Panc1 (cell line): Measurements from ENCODE around the gene KRT75. TPM values are rescaled to one million over a fixed set of nuclear protein-coding genes. Genes with fewer than 3 reads are reported as not detected.
A peak's percentile ranks its signal among the peaks of the same experiment; 100 is the strongest.

Experiments
- ATAC-seq: fragments of 200-7000 bp; cut with Tn5 transposase; 2 replicates; pipeline ENCODE4 v1.9.1; 2020; ENCODE audit warnings: mild to moderate bottlenecking, moderate library complexity
- Bru-seq: library from RNA; stranded (reverse); fragments of 400-500 nt; gene quantifications from one replicate; lab custom pipeline; 2021; lab: Mats Ljungman, UMichigan
- BruChase-seq, 2 experiments: library from RNA; stranded (reverse); fragments of 400-500 nt; gene quantifications; one replicate each; lab custom pipeline; 2021; lab: Mats Ljungman, UMichigan
- BruUV-seq: library from RNA; stranded (reverse); fragments of 400-500 nt; replicated peaks from 2 replicates; lab custom pipeline; 2021; lab: Mats Ljungman, UMichigan
- CTCF ChIA-PET: fragments of 300-600 bp; sonication (Branson Sonifier 250); formaldehyde crosslinking; loops from one replicate; lab custom pipeline; 2022; ENCODE audit warnings: antibody characterized with exemption; lab: Charles Lee
- POLR2A ChIA-PET: fragments of 300-600 bp; sonication (Branson Sonifier 250); formaldehyde crosslinking; loops from one replicate; lab custom pipeline; 2022; ENCODE audit warnings: antibody characterized with exemption; lab: Charles Lee
- DNase-seq: peaks from one replicate; pipeline ENCODE4 v3.0.0-alpha.2; 2010; ENCODE audit warnings: low read depth, low spot score
- H3K27ac ChIP-seq: 2 replicates; pipeline ENCODE4 v1.5.1; 2011; ENCODE audit warnings: mild to moderate bottlenecking, low read length, inconsistent platforms
- H3K27me3 ChIP-seq: fragments of 200-500 bp; sonication (Bioruptor generic); 2 replicates; pipeline ENCODE4 v1.6.0; 2014; ENCODE audit warnings: low read length, inconsistent platforms; ENCODE audit not compliant: control insufficient read depth, insufficient read depth
- H3K36me3 ChIP-seq: fragments of 200-500 bp; sonication (Bioruptor generic); 2 replicates; pipeline ENCODE4 v1.5.1; 2014; ENCODE audit warnings: inconsistent platforms, mild to moderate bottlenecking, low read length, moderate library complexity; ENCODE audit not compliant: control insufficient read depth, insufficient read depth
- H3K4me1 ChIP-seq: 2 replicates; pipeline ENCODE4 v1.5.1; 2011; ENCODE audit warnings: inconsistent platforms, mild to moderate bottlenecking, low read length, moderate library complexity; ENCODE audit not compliant: control insufficient read depth, insufficient read depth
- H3K4me3 ChIP-seq, 2 experiments: 2 replicates each; pipeline ENCODE4 v1.5.1; 2011 to 2012; ENCODE audit warnings: low read depth in 2 of 2, low read length in 2 of 2, mild to moderate bottlenecking in 2 of 2, inconsistent platforms in 1 of 2, moderate library complexity in 1 of 2
- H3K9me3 ChIP-seq: fragments of 200-500 bp; sonication (Bioruptor generic); 2 replicates; pipeline ENCODE4 v1.5.1; 2014; ENCODE audit warnings: low read depth, mild to moderate bottlenecking, inconsistent platforms, low read length, moderate library complexity; ENCODE audit not compliant: control insufficient read depth, insufficient read depth
- POLR2AphosphoS5 ChIP-seq: IDR thresholded peaks from 2 replicates; pipeline ENCODE4 v1.6.1; 2012; ENCODE audit warnings: mild to moderate bottlenecking, low read depth, low read length, moderate library complexity
- REST ChIP-seq, 2 experiments: IDR thresholded peaks; 2 replicates each; pipeline ENCODE4 v1.6.1; 2011 to 2012; ENCODE audit warnings: low read depth in 2 of 2, control low read depth in 1 of 2, low read length in 1 of 2, mild to moderate bottlenecking in 1 of 2, moderate library complexity in 1 of 2; ENCODE audit not compliant: insufficient read depth in 1 of 2
- SIN3A ChIP-seq: IDR thresholded peaks from 2 replicates; pipeline ENCODE4 v1.6.1; 2012; ENCODE audit warnings: low read depth, mild to moderate bottlenecking, low read length, moderate library complexity, borderline replicate concordance; ENCODE audit not compliant: insufficient read depth
- TCF7L2 ChIP-seq: IDR thresholded peaks from 2 replicates; pipeline ENCODE4 v1.6.1; 2011; ENCODE audit warnings: mild to moderate bottlenecking, low read depth, low read length, inconsistent platforms
- in situ Hi-C: cut with HindIII; loops from 2 replicates; pipeline ENCODE4 v1.10.0; 2016; ENCODE audit warnings: low sequenced_read_pairs, low pct_unique_long_range_greater_than_20kb
- intact Hi-C: fragments of 100-400 bp; cut with micrococcal nuclease; formaldehyde crosslinking; loops from one replicate; pipeline ENCODE4 v1.10.0; 2022; ENCODE audit not compliant: unreplicated experiment
- long read RNA-seq: library from polyadenylated mRNA; unstranded; transcript quantifications from one replicate; pipeline ENCODE4 v2.0.0, GENCODE V29; 2021; ENCODE audit not compliant: unreplicated experiment
- polyA plus RNA-seq: library from polyadenylated mRNA; unstranded; fragments of >200 nt; gene quantifications from one replicate; pipeline ENCODE4 v1.2.1, GENCODE V29; 2012; ENCODE audit warnings: missing spikeins; ENCODE audit not compliant: insufficient read length
- total RNA-seq: library from RNA; stranded (reverse); gene quantifications from one replicate; pipeline ENCODE4 v1.2.1, GENCODE V29; 2021; ENCODE audit not compliant: unreplicated experiment
- TF ChIP-seq, protein P1 (sequence below): fragments of 450-650 bp; IDR thresholded peaks from 2 replicates; pipeline ENCODE4 v1.5.1; 2017; ENCODE audit warnings: mild to moderate bottlenecking

KRT75 gene
- total RNA-seq (0.15 TPM), Bru-seq, nascent RNA (not detected), BruChase-seq, experiment 1, labeled RNA remaining after a 2-hour chase (percentile 11 among the genes with signal in this experiment), BruChase-seq, experiment 2, labeled RNA remaining after a 6-hour chase (percentile 8 among the genes with signal in this experiment)
- polyA plus RNA-seq = 0.30 TPM
- long read RNA-seq = 0 reads

DNA sequence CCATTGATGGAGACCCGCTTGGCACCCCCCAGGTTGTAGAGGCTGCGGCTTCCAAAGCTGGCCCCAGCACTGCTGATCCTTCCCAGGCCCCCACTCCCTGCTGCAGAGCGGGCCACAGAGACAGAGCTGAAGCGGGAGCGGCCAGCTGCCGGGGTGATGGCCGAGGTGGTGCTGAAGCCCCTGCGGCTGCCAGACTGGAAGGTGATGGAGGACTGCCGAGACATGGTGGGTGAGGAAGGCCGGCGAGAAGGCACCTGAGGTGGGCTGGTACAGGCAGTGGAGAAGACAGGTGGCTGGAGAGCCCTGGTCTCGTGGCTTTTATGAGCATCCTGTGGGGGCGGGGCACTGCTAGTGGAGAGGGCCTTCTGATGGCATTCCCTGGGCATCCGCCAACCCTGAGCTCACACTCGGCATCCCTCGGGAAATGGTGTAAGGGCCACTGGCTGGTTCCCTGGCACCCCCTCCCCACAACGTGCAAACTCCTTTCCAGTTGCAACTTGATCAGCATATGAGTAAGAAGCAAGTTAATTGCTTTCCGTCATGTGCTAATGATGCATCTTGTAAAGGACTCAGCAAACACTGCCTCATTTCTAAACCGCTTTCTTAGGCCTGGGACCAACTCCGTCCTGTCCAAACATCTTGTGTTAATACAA lies at the start of gene KRT75:
KRT75 (minus strand) TSS at position 291 of the 653 bp plus-strand sequence; CDS start at position 224, 67 bp downstream.
- H3K4me1 ChIP-seq = no peaks in the 10 kb centered on the region
- H3K4me3 ChIP-seq = no peak within 1 kb of the TSS
- ChIA-PET CTCF (no interaction called here), POLR2A (no interaction called here)
- in situ Hi-C loops (no loop called here), intact Hi-C loops (no loop called here)
- H3K9me3 ChIP-seq = no peaks in the 10 kb centered on the region
- ATAC-seq (peak; percentile 38), DNase-seq (peak; percentile 65)
- BruUV-seq = no TSS peak
- no peak within 1 kb of the TSS for H3K27ac ChIP-seq
- H3K27me3 ChIP-seq = peaks cover 19% of the 10 kb centered on the region
- TF ChIP-seq, protein P1, sequence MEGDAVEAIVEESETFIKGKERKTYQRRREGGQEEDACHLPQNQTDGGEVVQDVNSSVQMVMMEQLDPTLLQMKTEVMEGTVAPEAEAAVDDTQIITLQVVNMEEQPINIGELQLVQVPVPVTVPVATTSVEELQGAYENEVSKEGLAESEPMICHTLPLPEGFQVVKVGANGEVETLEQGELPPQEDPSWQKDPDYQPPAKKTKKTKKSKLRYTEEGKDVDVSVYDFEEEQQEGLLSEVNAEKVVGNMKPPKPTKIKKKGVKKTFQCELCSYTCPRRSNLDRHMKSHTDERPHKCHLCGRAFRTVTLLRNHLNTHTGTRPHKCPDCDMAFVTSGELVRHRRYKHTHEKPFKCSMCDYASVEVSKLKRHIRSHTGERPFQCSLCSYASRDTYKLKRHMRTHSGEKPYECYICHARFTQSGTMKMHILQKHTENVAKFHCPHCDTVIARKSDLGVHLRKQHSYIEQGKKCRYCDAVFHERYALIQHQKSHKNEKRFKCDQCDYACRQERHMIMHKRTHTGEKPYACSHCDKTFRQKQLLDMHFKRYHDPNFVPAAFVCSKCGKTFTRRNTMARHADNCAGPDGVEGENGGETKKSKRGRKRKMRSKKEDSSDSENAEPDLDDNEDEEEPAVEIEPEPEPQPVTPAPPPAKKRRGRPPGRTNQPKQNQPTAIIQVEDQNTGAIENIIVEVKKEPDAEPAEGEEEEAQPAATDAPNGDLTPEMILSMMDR = no peak
- TF ChIP-seq POLR2AphosphoS5 = no peak
- TF ChIP-seq SIN3A = no peak
- TF ChIP-seq TCF7L2 = no peak
- no peak for TF ChIP-seq REST (IDR thresholded peaks at IDR 0.05; ENCODE audit: insufficient read depth in 1 of 2, low read depth in 2 of 2, low read length in 1 of 2)
- no peaks in the 10 kb centered on the region for H3K36me3 ChIP-seq

- ChIA-PET POLR2A (no interaction called here), CTCF (no interaction called here)
- TF ChIP-seq, protein P1 = no peak
- TF ChIP-seq SIN3A = no peak
- TF ChIP-seq POLR2AphosphoS5 = no peak
- no peak for TF ChIP-seq REST (IDR thresholded peaks at IDR 0.05; ENCODE audit: insufficient read depth in 1 of 2, low read depth in 2 of 2, low read length in 1 of 2)
- no peak for TF ChIP-seq TCF7L2
- no TSS peak for BruUV-seq
- Histone ChIP-seq H3K4me3 (no peak overlapping the region), H3K4me1 (no peaks in the 10 kb centered on the region), H3K36me3 (no peaks in the 10 kb centered on the region), H3K27ac (no peak overlapping the region), H3K27me3 (peaks cover 4% of the 10 kb centered on the region), H3K9me3 (no peaks in the 10 kb centered on the region; the same call in 1 of the 2 replicates)
- no peak for DNase-seq
- intact Hi-C loops (no loop called here), in situ Hi-C loops (no loop called here)
- ATAC-seq = no peak
Measured at GRCh38 chr12:52480073-52480472, 45.9 kb upstream of the KRT75 start.
